ENCODE measurements around the gene TBPL1.

The TBPL1 gene

DNA sequence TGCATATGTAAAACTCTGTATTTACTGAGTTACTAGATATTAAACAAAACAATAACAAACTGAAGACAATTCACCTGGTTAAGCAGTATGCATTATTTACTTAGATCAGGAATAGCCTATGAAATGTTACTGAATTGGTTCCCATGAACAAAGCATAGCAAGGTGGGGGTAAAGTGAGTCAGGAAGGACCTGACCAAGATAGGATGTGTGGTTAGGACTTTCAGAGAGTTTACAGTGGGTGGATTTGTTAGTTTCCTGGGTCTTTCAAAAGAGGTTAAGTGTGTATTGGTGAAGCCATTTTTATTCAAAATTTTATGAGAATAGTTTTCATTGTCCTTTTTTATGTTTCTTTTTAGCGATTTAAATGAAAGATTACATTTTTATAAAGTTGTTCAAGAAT, 32.9 kb downstream of the TBPL1 start:
- DNase-seq (ENCODE audit: low read depth) = no peak
- no peak overlapping the region for H3K4me3 ChIP-seq (ENCODE audit: low read depth, low read length)
- TF ChIP-seq, protein P1, sequence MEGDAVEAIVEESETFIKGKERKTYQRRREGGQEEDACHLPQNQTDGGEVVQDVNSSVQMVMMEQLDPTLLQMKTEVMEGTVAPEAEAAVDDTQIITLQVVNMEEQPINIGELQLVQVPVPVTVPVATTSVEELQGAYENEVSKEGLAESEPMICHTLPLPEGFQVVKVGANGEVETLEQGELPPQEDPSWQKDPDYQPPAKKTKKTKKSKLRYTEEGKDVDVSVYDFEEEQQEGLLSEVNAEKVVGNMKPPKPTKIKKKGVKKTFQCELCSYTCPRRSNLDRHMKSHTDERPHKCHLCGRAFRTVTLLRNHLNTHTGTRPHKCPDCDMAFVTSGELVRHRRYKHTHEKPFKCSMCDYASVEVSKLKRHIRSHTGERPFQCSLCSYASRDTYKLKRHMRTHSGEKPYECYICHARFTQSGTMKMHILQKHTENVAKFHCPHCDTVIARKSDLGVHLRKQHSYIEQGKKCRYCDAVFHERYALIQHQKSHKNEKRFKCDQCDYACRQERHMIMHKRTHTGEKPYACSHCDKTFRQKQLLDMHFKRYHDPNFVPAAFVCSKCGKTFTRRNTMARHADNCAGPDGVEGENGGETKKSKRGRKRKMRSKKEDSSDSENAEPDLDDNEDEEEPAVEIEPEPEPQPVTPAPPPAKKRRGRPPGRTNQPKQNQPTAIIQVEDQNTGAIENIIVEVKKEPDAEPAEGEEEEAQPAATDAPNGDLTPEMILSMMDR (IDR thresholded peaks at IDR 0.05; ENCODE audit: control insufficient read depth, extremely low read depth, insufficient read depth) = no peak

GRCh38 chr6:133986942-133987341, 33.9 kb downstream of the TBPL1 start:
- TF ChIP-seq, protein P1 (IDR thresholded peaks at IDR 0.05; ENCODE audit: control insufficient read depth, extremely low read depth, insufficient read depth) = no peak
- no peak for DNase-seq (ENCODE audit: low read depth)
- H3K4me3 ChIP-seq (ENCODE audit: low read depth, low read length) = no peak overlapping the region

DNA sequence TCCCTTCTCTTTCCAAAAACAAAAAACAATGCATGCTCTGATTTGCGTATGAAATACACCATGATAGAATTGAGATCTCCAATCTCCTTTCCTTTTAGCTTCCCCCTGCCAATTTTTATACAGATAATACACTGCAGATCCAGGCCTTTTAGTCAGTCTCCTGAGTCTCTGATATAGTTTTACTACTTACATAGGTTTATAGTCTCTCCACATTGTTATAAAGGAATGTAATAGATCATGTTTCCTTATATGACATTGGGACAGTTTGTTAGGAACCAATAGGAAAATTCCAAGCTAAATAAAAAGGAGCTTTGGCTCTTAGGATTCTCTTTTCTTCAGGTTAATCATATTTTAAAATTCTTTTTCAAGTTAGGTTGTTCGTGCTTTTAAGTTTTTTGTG, 36.5 kb downstream of the TBPL1 start:
- TF ChIP-seq, protein P1 (IDR thresholded peaks at IDR 0.05; ENCODE audit: control insufficient read depth, extremely low read depth, insufficient read depth) = no peak
- no peak overlapping the region for H3K4me3 ChIP-seq (ENCODE audit: low read depth, low read length)
- DNase-seq (ENCODE audit: low read depth) = no peak

- H3K4me3 ChIP-seq (ENCODE audit: low read depth, low read length) = no peak overlapping the region
- TF ChIP-seq, protein P1 (IDR thresholded peaks at IDR 0.05; ENCODE audit: control insufficient read depth, extremely low read depth, insufficient read depth) = no peak
- DNase-seq (ENCODE audit: low read depth) = no peak
Measured at GRCh38 chr6:133990321-133990720, 37.3 kb downstream of the TBPL1 start.

GRCh38 chr6:133991096-133991593, 38.1 kb downstream of the TBPL1 start:
- no peak overlapping the region for H3K4me3 ChIP-seq (ENCODE audit: low read depth, low read length)
- TF ChIP-seq, protein P1 (IDR thresholded peaks at IDR 0.05; ENCODE audit: control insufficient read depth, extremely low read depth, insufficient read depth) = no peak
- DNase-seq (ENCODE audit: low read depth) = peak; percentile 38

GRCh38 chr6:133992992-133993680, 40.1 kb downstream of the TBPL1 start:
- no peak for DNase-seq (ENCODE audit: low read depth)
- TF ChIP-seq, protein P1 (IDR thresholded peaks at IDR 0.05; ENCODE audit: control insufficient read depth, extremely low read depth, insufficient read depth) = no peak
- no peak overlapping the region for H3K4me3 ChIP-seq (ENCODE audit: low read depth, low read length)

DNA sequence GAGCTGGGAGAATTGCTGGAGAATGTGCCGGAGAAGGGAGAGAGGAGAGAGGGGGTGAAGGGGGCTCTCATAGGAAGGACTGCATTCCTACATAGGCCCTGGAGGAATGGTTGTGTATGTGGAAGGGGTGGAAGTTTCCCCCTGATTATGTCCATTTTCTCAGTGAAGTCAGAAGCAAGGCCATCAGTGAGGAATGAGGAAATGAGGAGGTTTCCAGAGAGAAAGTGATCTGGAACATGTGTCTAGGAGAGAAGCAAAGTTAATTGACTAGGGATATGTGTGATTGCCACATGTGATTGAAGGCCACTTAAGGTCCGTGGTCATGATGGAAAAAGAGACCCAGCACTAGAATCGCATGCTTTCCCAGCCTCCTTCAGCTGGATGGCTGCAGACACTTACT, 42.3 kb downstream of the TBPL1 start:
- TF ChIP-seq, protein P1 (IDR thresholded peaks at IDR 0.05; ENCODE audit: control insufficient read depth, extremely low read depth, insufficient read depth) = no peak
- no peak overlapping the region for H3K4me3 ChIP-seq (ENCODE audit: low read depth, low read length)
- DNase-seq (ENCODE audit: low read depth) = no peak

Measured in LNCaP clone FGC (cell line).